ENCODE data around the gene LY86.

Gene LY86

GRCh38 chr6:6570929-6571671, 17.4 kb upstream of the LY86 start:
- no peak for DNase-seq

DNA sequence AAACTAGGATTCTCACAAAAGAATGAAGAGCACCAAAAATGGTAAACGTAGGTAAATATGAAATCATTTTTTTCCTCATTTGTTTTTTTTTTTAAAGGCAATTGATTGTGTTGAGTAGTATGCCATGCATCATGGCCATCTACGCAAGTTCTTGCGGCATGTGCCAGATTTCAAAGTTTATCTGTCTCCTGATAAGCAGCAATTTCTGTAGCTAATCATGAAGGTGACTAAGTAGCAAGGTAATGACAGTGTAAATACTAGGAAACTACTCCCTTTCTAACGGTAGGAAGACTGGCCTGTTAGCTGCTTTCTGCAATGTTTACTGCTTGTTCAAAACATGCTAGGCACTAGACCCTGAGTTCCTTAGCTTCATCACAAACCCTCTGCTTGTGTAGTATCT, 13.4 kb upstream of the LY86 start:
- DNase-seq = no peak

DNA sequence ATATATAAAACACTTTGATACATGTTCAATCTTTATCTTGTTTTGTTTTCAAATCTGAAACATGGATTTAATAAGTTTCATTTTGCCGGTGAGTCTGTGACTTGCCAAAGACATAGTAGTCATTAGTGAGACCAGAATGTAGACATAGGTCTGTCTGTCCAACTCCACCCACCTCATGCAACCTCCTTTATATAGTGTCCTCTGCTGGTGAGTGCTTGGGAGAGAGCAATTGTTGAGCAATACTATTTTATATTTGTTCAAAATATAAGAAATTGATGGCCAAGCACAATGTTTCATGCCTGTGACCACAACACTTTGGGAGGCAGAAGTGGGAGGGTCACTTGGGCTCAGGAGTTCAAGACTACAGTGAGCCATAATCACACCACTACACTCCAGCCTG, 10.8 kb upstream of the LY86 start:
- no peak for DNase-seq

- no peak for DNase-seq
Observed at GRCh38 chr6:6579281-6579680, 9.2 kb upstream of the LY86 start.

DNA sequence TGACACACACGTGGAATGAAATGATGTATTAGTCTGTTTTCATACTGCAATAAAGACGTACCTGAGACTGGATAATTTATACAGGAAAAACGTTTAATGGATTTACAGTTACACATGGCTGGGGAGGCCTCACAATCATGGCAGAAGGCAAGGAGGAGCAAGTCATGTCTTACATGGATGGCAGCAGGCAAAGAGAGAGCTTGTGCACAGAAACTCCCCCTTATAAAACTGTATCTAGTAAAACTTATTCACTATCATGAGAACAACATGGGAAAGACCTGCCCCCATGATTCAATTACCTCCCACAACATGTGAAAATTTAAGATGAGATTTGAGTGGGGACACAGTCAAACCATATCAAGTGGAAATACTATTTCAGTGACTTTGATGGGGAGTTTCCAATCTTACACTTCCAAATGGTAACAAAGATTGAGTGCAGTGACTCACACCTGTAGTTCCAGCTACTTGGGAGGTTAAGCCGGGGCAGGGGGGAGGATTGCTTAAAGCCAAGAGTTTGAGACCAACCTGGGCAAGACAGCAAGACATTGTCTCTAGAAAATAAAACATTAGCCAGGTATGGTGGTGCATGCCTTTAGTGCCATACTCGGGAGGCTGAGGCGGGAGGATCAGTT, 8.2 kb upstream of the LY86 start:
- DNase-seq = no peak

DNA sequence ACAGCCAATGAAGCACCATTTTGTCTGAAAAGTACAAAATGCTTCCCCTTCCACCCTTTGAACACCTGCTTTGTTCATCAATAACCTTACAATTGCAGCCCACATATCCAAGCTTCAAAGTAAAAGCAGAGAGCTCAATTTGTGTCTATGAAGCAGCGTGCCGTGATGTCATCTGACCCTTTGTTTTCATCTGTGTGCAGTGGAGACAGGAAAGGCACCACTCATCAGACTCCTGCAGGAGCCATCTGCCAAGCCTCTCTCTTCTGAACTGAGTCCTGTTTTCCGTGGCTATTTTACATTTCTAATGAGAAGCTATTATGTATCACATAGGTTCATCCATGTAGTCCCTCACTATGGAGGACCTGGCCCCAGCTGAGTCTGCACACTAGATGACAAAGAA, 7.5 kb upstream of the LY86 start:
- DNase-seq = no peak

GRCh38 chr6:6582131-6582530, 6.4 kb upstream of the LY86 start:
- DNase-seq = no peak

DNA sequence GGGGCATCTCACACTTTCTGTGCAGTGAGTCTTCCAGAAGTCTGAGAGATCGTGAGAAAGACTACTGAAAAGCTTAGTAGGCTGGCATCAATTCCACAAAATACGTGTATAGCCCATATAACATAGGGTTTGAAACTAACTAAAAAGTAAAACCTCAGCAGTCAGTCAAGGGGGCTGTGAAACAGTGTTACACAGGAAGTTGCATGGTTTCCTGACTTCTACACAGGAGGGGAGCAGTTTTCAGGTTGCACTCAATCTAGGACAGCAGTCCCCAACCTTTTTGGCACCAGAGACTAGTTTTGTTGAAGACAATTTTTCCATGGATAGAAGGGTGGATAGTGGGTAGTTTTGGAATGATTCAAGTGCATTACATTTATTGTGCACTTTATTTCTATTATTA, 4.7 kb upstream of the LY86 start:
- no peak for DNase-seq

DNA sequence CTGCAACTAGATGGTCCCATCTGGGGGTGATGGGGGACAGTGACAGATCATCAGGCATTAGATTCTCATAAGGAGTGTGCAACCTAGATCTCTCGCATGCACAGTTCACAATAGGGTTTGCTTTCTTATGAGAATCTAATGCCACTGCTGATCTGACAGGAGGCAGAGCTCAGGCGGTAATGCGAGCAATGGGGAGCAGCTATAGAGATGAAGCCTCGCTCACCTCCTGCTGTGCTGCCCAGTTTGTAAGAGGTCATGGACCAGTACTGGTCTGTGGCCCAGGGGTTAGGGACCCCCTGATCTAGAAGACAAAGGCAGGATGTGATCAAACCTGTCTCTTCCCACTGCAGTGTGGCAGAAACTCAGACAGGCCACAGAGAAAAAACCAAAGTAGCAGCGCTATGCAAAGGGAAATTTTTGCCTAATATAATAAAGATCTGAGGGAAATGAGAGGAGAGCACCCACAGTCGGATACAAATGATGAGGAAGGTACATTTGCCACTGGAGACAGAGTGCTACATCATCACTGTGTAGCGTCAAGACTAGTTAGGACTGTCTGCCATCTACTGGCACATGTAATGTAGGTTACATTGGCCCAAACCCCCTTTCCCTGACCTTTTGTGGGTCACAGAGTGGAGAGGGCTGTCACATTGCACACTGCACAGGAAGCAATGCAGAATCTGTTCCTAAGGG, 4.1 kb upstream of the LY86 start:
- DNase-seq = no peak

GRCh38 chr6:6585003-6585311, 3.6 kb upstream of the LY86 start:
- no peak for DNase-seq

- no peak for DNase-seq
Observed at GRCh38 chr6:6586167-6586566, 2.4 kb upstream of the LY86 start.

DNA sequence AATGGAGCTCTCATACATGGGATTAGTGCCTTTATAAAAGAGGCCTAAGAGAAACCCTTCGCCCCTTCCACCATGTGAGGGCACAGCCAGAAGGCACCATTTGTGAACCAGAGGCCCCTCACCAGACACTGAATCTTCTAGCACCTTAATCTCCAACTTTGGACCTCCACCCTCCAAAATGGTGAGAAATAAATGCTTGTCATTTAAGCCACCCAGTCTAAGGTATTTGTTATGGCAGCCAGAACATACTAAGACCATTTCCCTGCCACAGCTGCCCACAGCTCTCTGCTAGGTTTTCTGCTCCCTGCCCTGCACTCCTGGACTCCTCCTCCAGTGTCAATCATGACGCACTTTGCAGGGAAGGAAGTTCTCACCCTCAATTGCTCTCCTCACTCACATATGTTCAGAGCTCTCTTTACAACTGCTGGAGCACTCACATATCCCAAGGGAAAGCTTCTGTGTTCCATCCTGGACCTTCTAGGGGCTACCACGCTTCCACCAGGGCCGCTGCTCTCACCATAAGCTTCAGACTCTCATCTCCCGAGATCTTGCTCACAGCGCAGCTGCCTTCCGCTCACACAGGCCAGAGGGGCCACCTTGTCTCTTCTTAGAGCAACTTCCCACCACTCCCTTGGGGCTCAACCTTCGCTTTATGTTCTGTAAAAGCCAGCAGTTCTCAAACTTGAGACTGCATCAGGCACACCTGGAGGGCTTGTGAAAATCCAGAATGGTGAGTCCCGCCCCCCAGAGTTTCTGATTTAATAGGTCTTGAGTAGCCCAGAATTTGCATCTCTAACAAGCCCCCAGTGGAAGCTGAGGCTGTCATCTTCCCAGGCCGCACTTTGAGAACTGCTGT, 1.6 kb upstream of the LY86 start:
- no peak for DNase-seq

GRCh38 chr6:6587696-6588063, 840 bp upstream of the LY86 start:
- no peak for DNase-seq

- DNase-seq = no peak
Observed at GRCh38 chr6:6588924-6589709, 597 bp downstream of the LY86 start.

DNA sequence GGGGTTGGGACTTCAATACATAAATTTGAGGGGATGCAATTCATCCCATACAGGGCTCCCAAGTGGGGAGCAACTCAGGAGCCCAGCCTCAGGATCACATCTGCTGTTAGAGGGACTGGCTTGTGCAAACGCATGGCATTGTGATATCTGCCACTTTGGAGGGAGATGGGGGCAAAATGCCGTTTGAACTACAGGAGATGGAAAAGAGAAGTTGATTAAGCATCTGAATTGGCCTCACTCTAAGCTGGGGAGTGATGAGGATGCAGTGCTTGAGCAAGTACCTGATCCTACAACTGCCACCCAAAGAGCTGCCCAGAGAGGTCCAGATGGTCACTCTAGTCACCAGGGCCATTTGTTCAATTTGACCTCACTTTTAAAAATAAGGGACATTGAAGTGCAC, 2.0 kb downstream of the LY86 start:
- DNase-seq = no peak

- DNase-seq = no peak
Observed at GRCh38 chr6:6591778-6592465, 3.4 kb downstream of the LY86 start.

GRCh38 chr6:6592826-6593475, 4.4 kb downstream of the LY86 start:
- DNase-seq = no peak

- DNase-seq = no peak
Observed at GRCh38 chr6:6593867-6594468, 5.4 kb downstream of the LY86 start.

DNA sequence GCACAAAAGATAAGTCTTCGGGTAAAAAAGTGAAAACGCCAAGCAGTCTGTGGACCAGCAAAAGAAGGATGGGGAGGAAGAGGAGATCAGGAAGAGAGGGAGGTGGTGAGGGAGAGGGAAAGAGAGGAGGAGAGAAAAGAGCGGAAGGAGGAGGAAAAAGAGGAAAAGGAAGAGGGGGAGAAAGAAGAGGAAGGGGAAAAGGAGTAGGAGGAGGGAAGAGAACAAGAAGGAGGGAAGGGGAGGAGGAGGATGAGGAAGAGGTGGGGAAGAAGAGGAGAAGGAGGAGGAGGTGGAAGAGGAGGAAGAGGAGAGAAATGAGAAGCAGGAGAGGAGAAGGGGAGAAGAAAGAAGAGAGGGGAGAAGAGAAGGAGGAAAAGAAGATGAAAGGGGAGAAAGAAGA, 6.5 kb downstream of the LY86 start:
- DNase-seq = no peak

GRCh38 chr6:6595952-6596351, 7.4 kb downstream of the LY86 start:
- no peak for DNase-seq
